NCI-H2196 (cell line): ENCODE measurements around the gene RYR3.

Source experiments
- DNase-seq: peaks from one replicate; lab custom pipeline; 2025; ENCODE audit not compliant: unreplicated experiment; lab: John Stamatoyannopoulos, UW

Gene RYR3

DNA sequence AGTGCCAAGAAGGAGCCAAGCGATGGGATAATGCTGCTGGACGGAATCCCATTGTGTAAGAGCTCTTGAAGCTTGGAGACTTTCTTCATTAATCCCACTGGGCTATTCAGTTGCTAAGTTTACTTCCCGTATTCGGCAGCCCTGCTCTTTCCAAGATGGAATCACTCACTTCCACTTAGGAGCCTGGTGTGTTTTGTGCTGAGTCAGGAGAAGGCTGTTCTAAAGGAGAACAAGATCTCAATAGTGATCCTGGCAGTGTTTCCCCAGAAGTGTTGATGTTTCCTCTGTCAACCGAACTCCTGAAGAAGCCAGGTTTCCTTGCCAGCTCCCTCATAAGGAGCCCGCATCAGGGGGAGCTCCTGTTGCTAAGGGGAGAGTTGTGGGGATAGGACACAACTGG lies 387.4 kb downstream of the RYR3 start:
- DNase-seq: no peak

- no peak for DNase-seq
These were observed 388.4 kb downstream of the RYR3 start for GRCh38 chr15:33699145-33699544.

DNA sequence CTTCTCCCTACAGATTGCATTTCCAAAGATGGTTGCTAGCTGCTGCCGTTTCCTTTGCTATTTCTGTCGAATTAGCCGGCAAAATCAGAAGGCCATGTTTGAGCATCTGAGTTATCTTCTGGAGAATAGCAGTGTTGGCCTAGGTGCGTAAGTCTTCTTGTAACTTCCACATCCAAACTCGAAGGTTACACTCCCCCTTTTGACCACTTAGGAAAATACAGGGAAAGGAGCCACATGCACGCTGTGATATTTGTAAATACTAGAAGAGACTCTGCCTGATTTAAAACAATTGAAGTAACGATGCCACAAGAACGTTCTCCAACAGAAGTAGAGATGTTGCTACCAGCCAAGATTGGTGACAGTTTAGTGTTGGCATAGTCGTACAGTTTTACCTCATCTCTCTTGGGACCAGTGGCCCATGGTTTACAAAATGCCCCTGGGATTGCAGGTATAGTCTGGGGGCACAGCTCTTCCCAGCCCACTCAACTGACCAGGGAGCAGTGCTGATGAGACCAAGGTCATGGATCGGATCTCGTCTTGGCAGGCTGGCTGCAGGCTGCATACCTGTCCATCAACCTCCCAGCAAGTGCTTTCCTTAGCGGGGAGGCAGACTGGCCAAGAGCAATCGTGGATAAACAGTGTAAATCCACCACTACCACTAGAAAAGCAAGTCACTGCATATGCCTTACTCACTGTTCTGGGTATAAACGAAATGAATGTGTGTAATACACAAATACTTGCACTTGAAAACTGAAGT lies 389.1 kb downstream of the RYR3 start:
- no peak for DNase-seq

DNA sequence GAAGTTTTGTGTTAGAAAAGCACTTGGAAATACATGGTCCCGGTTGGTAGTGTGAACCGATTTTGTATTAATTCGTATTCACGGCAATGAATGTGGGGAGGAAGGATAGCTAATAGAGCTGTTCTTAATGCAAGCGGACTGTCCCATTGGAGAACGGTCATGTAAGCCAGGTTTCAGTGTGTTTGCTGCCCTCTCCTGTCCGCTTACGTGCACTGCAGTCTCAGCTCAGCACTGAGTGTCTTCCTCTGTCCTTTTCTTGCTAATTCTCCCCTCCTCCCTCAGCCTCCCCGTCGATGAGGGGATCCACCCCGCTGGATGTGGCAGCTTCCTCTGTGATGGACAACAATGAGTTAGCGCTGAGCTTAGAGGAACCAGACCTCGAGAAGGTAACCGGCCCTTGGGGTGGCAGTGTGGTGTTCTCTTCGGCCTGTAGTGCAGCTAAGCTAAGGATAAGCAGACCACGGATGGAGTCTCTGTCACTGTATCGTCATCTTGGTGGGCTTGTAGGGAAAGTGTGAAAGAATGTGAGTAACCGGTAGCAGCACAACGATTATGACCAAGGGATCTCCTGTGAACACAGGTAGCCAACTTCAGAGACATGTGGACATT lies 390.0 kb downstream of the RYR3 start:
- DNase-seq: peak; percentile 24

GRCh38 chr15:33701304-33701696 lies 390.5 kb downstream of the RYR3 start:
- DNase-seq: no peak

GRCh38 chr15:33706173-33706572 lies 395.4 kb downstream of the RYR3 start:
- DNase-seq: no peak

DNA sequence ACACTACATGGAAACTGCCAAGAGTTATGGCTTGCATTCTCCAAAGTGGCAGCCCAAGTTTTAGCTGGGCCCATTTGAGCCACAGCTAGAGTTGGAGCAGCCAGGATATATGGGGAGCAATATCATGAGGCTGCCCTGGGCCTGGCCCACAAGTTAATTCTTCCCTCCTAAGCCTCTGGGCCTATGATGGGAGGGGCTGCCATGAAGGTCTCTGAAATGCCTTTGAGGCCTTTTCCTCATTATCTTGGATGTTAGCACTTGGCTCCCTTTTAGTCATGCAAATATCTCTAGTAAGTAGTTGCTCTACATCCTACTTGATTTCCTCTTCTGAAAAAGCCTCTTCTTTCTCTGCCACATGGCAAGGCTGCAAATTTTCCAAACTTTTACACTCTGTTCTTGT lies 400.0 kb downstream of the RYR3 start:
- no peak for DNase-seq

DNA sequence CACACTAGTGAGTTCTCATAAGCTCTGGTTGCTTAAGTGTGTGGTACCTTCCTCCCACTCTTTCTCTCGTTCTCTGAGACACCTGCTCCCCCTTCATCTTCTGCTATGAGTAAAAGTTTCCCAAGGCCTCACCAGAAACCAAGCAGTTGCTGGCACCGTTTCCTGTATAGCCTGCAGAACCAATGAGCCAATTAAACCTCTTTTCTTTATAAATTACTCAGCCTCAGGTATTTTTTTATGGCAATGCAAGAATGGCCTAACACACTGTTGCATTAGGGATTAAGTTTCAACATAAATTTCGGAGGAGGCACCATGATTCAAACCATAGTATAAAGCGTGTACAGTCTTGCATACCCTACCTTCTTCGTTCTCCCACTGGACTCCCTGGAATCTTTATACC lies 405.3 kb downstream of the RYR3 start:
- no peak for DNase-seq

DNA sequence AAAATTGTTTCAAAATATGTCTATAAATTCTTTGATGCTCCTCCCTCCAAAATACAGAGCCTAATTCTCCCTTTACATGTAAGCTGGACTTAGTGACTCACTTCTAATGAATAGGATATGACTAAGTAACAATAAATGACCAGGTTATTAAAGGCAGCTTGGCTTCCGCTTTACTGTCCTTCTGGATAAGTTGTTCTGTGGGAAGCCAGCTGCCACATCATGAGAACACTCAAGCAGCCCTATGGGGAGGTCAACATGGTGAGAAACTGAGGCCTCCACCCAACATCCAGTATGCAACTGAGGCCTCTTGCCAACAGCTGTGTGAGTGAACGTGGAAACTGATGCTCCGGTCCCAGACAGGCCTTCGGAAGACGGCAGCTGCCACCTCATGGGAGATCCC lies 410.2 kb downstream of the RYR3 start:
- no peak for DNase-seq

DNA sequence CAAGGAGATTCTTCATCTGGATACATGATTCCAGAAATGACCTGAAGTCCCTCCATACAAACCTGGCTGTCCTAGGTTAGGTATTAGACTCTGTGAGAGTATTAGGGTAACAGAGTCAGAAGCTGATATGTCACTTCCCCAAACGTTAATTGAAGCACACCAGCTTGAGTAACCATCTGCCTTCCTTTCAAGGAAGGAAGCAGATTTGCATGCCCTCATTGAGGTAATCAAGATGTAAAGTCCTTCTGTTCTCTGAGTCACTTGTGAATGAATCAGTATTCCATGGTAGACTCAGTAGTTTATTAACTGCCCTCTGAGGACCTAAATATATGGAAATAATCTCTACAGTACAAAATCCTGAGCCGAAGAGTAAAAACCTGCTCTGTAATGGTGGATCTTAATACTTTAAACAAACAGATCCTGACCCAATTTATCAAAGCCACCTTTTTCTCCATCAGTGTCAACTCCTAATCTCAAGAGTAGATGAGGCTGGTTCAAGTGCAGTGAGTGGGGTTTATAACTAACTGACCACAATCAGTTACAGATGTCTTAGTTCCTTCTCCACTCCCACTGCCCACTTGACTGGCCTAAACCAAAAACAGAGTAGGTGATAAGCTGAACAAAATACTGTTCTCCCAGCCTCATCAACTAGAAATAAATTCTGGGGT lies 411.4 kb downstream of the RYR3 start:
- no peak for DNase-seq

DNA sequence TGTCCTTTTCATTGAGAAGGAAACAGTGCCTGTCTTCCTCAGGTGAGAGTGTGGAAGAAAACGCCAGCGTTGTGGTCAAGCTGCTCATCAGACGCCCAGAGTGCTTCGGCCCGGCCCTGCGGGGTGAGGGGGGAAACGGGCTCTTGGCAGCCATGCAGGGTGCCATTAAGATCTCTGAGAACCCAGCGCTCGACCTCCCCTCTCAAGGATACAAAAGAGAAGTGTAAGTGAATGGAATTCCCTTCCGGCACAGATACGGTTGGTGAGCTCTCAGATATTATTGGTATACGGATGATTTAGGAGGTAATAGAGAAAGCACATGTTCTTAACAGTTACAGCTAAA lies 411.9 kb downstream of the RYR3 start:
- DNase-seq: no peak

- DNase-seq: no peak
These were observed 413.7 kb downstream of the RYR3 start for GRCh38 chr15:33724321-33725036.

DNA sequence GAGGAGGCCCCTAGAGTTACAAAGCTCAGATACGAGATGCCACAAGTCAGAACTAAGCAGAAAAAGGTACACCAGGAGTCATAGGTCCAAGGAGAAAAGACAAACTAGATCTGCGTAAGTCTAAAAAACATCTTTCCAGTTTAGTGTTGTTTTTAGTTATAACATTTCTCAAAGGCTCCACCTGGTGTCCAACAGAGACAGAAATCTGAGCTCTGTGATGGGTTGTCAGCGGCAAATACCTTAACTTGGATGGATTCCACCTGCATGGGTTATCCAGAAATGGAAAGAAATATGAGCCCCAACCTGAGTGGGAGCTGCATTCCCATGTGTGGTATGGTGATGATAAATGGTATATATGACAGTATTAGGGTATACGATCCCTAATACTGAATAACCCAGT lies 418.9 kb downstream of the RYR3 start:
- no peak for DNase-seq

DNA sequence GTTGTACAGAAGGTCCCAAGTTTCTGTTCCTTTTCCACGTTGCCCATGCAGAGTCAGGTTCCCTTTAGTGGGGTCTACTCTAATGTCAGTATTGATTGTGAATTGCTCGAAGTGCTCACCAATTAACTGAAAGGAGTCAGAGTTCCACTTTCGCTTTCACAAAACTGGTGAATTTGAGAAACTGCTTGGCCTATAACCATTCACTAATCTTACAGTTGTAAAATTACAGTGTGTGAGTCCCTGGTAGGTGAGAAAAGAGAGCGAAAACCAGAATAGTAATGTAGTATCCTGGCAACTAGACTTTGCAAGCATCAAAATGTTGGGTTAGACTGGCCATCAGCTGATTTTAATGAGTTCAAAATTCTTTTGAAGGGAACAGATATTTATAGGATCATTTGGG lies 420.0 kb downstream of the RYR3 start:
- no peak for DNase-seq

DNA sequence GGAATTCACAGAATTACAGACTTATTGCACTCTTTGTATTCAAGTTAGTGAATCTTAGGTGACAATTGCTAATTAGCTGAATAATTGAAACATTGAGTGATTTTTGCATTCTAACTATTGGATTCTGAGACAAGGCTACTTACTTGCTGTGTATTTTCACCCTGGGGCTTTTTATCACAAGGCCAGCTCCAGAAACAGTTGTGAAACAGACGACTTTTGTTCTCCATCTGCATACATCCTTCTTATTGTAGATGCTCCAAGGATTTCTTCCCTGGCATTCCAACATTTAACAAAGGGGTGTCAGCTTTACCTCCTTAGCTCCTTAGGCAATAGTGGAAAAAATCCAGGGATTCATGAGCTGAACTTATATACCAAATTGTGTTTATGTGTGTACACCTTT lies 424.4 kb downstream of the RYR3 start:
- no peak for DNase-seq

DNA sequence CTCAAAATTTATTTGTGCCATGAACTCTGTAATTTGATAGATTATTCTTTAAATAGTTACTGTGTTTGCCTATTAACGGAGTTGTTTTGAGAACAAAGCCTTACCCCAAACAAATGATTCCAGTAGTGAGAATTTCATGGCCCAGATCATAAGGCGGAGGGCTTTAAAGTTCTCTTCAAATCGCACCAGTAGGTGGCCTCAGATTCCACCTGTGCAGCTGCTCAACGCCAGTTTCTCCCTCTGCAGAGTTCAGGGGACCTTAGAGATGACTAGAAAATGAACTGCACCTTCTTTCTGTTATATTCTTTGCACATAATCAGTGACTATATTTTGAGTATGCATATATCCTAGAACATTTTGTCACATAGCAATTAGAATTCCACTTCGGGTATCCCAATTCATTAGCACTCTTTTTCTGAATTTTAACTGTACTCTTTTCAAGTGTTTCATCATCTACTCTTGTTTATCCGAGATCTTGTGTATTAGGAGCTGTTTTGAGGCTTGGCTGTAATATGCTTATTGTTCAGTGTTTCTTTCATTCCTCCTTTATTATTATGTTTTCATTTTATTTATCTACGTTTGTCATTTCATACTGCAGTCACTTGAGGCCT lies 425.0 kb downstream of the RYR3 start:
- peak; percentile 27 for DNase-seq

GRCh38 chr15:33737687-33738601 lies 427.2 kb downstream of the RYR3 start:
- peak; percentile 7 for DNase-seq

- DNase-seq: no peak
These were observed 428.3 kb downstream of the RYR3 start for GRCh38 chr15:33738941-33739664.

- no peak for DNase-seq
These were observed 431.5 kb downstream of the RYR3 start for GRCh38 chr15:33742306-33742705.

- DNase-seq: no peak
These were observed 432.0 kb downstream of the RYR3 start for GRCh38 chr15:33742800-33743199.
